ENCODE measurements around the gene TLR4.

DNA sequence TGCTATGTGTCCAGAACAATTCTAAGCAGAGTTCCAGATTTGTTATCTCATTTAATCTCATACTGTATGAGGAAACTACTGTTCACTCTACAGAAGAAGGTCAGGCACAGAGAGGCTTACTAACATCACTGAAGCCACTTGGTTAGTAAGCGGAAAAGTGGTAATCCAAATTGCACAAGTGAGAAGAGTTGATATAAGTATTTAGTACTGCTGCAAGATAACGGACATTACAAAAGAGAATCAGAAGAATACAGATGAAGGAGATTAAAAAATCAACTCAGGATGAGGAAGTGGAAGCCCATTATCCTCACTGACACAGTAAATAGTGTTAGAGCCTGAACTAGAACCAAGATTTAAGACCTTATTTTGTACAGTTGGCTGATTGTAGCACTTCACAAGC lies 22.3 kb upstream of the TLR4 start:
- TF ChIP-seq ZNF583 (CRISPR knock-in tag; IDR thresholded peaks at IDR 0.05) (no peak), ZNF280B (CRISPR knock-in tag; IDR thresholded peaks at IDR 0.05) (no peak)

All from K562 (cell line).